ENCODE results near the gene GUCY1A1. TPM values are rescaled to one million over a fixed set of nuclear protein-coding genes. Genes with fewer than 3 reads are reported as not detected.

Gene GUCY1A1
- total and polyA plus RNA-seq, 2 donors (not counting 1 experiment from before 2014, with no cell fraction given), result 8.1 to 10.7 TPM

GRCh38 chr4:155618183-155618838 lies 48.3 kb upstream of the GUCY1A1 start:
- no peak overlapping the region for H2AFZ ChIP-seq (ENCODE audit: low read length)
- H3K4me3 ChIP-seq (replicated peaks in 1 of 4; ENCODE audit: control extremely low read depth in 1 of 4, insufficient read depth in 1 of 4, low read depth in 3 of 4, low read length in 4 of 4), result no peak overlapping the region
- H3K79me2 ChIP-seq (ENCODE audit: control insufficient read depth, insufficient read depth, low read length), result no peaks in the 10 kb centered on the region
- H3K27me3 ChIP-seq (ENCODE audit: control insufficient read depth, insufficient read depth, low read length), result no peaks in the 10 kb centered on the region
- H3K4me1 ChIP-seq (ENCODE audit: control insufficient read depth, extremely low read depth, insufficient read depth, low read length), result peaks cover 2% of the 10 kb centered on the region
- H3K36me3 ChIP-seq (ENCODE audit: control insufficient read depth, insufficient read depth, low read length), result no peaks in the 10 kb centered on the region
- no peak overlapping the region for H3K4me2 ChIP-seq (ENCODE audit: extremely low read depth, insufficient read depth, low read length)
- H3K9ac ChIP-seq (ENCODE audit: insufficient read depth, low read length), result no peak overlapping the region
- no peak for DNase-seq (ENCODE audit: low read depth in 2 of 2)
- H4K20me1 ChIP-seq (ENCODE audit: control insufficient read depth, extremely low read depth, insufficient read depth, low read length), result no peaks in the 10 kb centered on the region
- H3K9me3 ChIP-seq (ENCODE audit: control insufficient read depth, insufficient read depth, low read depth, low read length), result no peaks in the 10 kb centered on the region
- TF ChIP-seq EZH2 (IDR thresholded peaks at IDR 0.05; ENCODE audit: low read length, missing control alignments) (no peak), CTCF (conservative IDR thresholded peaks at IDR 0.05 in 1 of 2, IDR thresholded peaks at IDR 0.05 in 1 of 2; ENCODE audit: low read depth in 1 of 2, low read length in 2 of 2) (no peak)
- no peak overlapping the region for H3K27ac ChIP-seq (ENCODE audit: insufficient read depth, low read length)

GRCh38 chr4:155620637-155621036 lies 46.0 kb upstream of the GUCY1A1 start:
- H3K36me3 ChIP-seq (ENCODE audit: control insufficient read depth, insufficient read depth, low read length), result no peaks in the 10 kb centered on the region
- no peak overlapping the region for H3K9ac ChIP-seq (ENCODE audit: insufficient read depth, low read length)
- no peak for DNase-seq (ENCODE audit: low read depth in 2 of 2)
- no peaks in the 10 kb centered on the region for H3K27me3 ChIP-seq (ENCODE audit: control insufficient read depth, insufficient read depth, low read length)
- H2AFZ ChIP-seq (ENCODE audit: low read length), result no peak overlapping the region
- no peaks in the 10 kb centered on the region for H3K4me1 ChIP-seq (ENCODE audit: control insufficient read depth, extremely low read depth, insufficient read depth, low read length)
- H3K27ac ChIP-seq (ENCODE audit: insufficient read depth, low read length), result no peak overlapping the region
- no peak overlapping the region for H3K4me3 ChIP-seq (replicated peaks in 1 of 4; ENCODE audit: control extremely low read depth in 1 of 4, insufficient read depth in 1 of 4, low read depth in 3 of 4, low read length in 4 of 4)
- no peaks in the 10 kb centered on the region for H3K9me3 ChIP-seq (ENCODE audit: control insufficient read depth, insufficient read depth, low read depth, low read length)
- no peaks in the 10 kb centered on the region for H3K79me2 ChIP-seq (ENCODE audit: control insufficient read depth, insufficient read depth, low read length)
- H4K20me1 ChIP-seq (ENCODE audit: control insufficient read depth, extremely low read depth, insufficient read depth, low read length), result no peaks in the 10 kb centered on the region
- H3K4me2 ChIP-seq (ENCODE audit: extremely low read depth, insufficient read depth, low read length), result no peak overlapping the region
- TF ChIP-seq EZH2 (IDR thresholded peaks at IDR 0.05; ENCODE audit: low read length, missing control alignments) (no peak), CTCF (conservative IDR thresholded peaks at IDR 0.05 in 1 of 2, IDR thresholded peaks at IDR 0.05 in 1 of 2; ENCODE audit: low read depth in 1 of 2, low read length in 2 of 2) (no peak)

GRCh38 chr4:155624478-155624877 lies 42.2 kb upstream of the GUCY1A1 start:
- Histone ChIP-seq H2AFZ (ENCODE audit: low read length) (no peak overlapping the region), H3K36me3 (ENCODE audit: control insufficient read depth, insufficient read depth, low read length) (no peaks in the 10 kb centered on the region), H3K27me3 (ENCODE audit: control insufficient read depth, insufficient read depth, low read length) (no peaks in the 10 kb centered on the region), H3K9me3 (ENCODE audit: control insufficient read depth, insufficient read depth, low read depth, low read length) (no peaks in the 10 kb centered on the region), H3K4me3 (replicated peaks in 1 of 4; ENCODE audit: control extremely low read depth in 1 of 4, insufficient read depth in 1 of 4, low read depth in 3 of 4, low read length in 4 of 4) (no peak overlapping the region), H3K4me1 (ENCODE audit: control insufficient read depth, extremely low read depth, insufficient read depth, low read length) (peaks cover 4% of the 10 kb centered on the region), H3K79me2 (ENCODE audit: control insufficient read depth, insufficient read depth, low read length) (no peaks in the 10 kb centered on the region), H3K4me2 (ENCODE audit: extremely low read depth, insufficient read depth, low read length) (no peak overlapping the region), H3K9ac (ENCODE audit: insufficient read depth, low read length) (no peak overlapping the region), H3K27ac (ENCODE audit: insufficient read depth, low read length) (no peak overlapping the region), H4K20me1 (ENCODE audit: control insufficient read depth, extremely low read depth, insufficient read depth, low read length) (no peaks in the 10 kb centered on the region)
- TF ChIP-seq EZH2 (IDR thresholded peaks at IDR 0.05; ENCODE audit: low read length, missing control alignments) (no peak), CTCF (conservative IDR thresholded peaks at IDR 0.05 in 1 of 2, IDR thresholded peaks at IDR 0.05 in 1 of 2; ENCODE audit: low read depth in 1 of 2, low read length in 2 of 2) (no peak)
- DNase-seq (ENCODE audit: low read depth in 2 of 2), result no peak

Data from fibroblast of lung (primary cell).